ENCODE results near the gene ARMC9. TPM values are rescaled to one million over a fixed set of nuclear protein-coding genes. Genes with fewer than 3 reads are reported as not detected.

Gene ARMC9
- total RNA-seq, 3 donors from 2014 or later: 10.9 to 32.2 (median 11.9) TPM

- no peak for ATAC-seq
Measured at GRCh38 chr2:231418820-231419640, 220.6 kb downstream of the ARMC9 start.

DNA sequence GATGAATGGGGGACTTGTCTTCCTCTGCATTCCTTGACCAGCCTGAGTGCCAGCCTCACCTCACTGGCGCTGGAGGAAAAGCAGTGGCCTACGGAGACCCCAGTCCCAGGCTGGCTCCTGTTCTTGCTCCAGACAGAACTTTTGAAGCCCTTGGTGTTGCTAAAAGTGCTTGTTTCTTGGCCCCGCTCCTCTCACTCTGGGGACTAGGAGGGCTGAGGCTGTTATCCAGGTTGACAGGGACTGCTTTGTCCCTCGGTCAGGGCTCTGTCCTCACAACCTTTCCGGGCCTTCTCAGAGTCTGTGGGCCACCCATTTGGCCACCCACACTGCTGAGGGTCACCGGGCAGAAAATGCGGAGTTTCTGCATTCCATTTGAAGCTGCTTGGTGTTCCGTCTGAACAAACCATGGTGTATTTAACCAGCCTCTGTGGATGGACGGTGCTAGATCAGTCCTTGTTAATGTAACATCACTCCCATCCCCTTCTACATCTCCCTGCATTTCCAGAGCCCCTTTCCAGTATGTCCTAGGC lies 222.7 kb downstream of the ARMC9 start:
- no peak for DNase-seq
- intact Hi-C loops (cut with DNase I, micrococcal nuclease): no loop called here
- no peaks in the 10 kb centered on the region for H3K4me1 ChIP-seq (ENCODE audit: low read depth)
- no peaks in the 10 kb centered on the region for H3K36me3 ChIP-seq (ENCODE audit: low read depth)
- no peak for ATAC-seq
- no peaks in the 10 kb centered on the region for H3K9me3 ChIP-seq
- no peak overlapping the region for H3K4me3 ChIP-seq
- no peak for TF ChIP-seq CTCF (IDR thresholded peaks at IDR 0.05)

More at GRCh38 chr2:231418820-231419640, 220.6 kb downstream of the ARMC9 start:
- Histone ChIP-seq H3K4me1 (ENCODE audit: low read depth) (peaks cover 5% of the 10 kb centered on the region), H3K4me3 (no peak overlapping the region), H3K36me3 (ENCODE audit: low read depth) (no peaks in the 10 kb centered on the region), H3K9me3 (no peaks in the 10 kb centered on the region)
- intact Hi-C loops (cut with DNase I, micrococcal nuclease): loop anchor here (10.0 kb wide), 3 partner anchors 124 to 314 kb away; no protein-coding TSS in a partner anchor
- DNase-seq: no peak
- TF ChIP-seq CTCF (IDR thresholded peaks at IDR 0.05): no peak

DNA sequence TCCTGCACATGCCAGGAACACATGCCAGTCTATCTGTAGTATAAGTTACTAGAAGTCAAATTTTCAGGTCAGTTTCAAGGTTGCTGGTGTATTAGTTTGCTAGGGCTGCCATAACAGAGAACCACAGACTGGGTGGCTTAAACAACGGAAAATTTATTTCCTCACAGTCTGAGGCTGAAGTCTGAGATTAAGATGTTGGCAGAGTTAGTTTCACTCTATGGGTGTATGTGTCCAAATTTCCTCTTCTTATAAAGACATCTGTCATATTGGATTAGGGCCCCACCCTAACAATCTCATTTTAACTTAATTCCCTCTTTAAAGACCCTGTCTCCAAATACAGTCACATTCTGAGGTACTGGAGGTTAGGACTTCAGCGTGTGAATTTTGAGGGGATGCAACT lies 223.6 kb downstream of the ARMC9 start:
- DNase-seq (no peak), ATAC-seq (no peak)
- Histone ChIP-seq H3K4me1 (ENCODE audit: low read depth) (no peaks in the 10 kb centered on the region), H3K36me3 (ENCODE audit: low read depth) (no peaks in the 10 kb centered on the region), H3K9me3 (no peaks in the 10 kb centered on the region), H3K4me3 (no peak overlapping the region)
- no peak for TF ChIP-seq CTCF (IDR thresholded peaks at IDR 0.05)
- intact Hi-C loops (cut with DNase I, micrococcal nuclease): no loop called here

DNA sequence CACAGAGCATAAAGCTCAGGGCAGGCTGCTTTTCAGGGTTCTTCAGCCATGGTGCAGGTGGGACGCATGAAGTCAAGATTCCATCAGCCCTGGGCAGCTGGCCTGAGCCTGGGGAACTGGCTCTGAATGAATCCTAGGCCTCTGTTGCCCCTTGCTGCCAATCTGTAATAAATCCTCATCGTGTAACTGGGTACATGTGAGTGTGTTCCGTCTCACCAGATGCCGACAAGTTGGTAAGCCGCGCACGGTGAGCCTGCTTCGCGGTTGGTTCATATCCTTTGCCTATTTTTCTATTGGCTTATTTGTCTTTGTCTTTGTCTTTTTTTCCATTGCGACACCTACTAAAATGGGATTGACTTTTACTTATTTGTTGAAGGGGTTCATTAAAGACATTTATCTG lies 224.7 kb downstream of the ARMC9 start:
- no peak overlapping the region for H3K4me3 ChIP-seq
- no peak for TF ChIP-seq CTCF (IDR thresholded peaks at IDR 0.05)
- intact Hi-C loops (cut with DNase I, micrococcal nuclease): no loop called here
- ATAC-seq (no peak), DNase-seq (no peak)
- H3K36me3 ChIP-seq (ENCODE audit: low read depth): no peaks in the 10 kb centered on the region
- H3K9me3 ChIP-seq: no peaks in the 10 kb centered on the region
- H3K4me1 ChIP-seq (ENCODE audit: low read depth): no peaks in the 10 kb centered on the region

Small RNA genes lying within 50 kb of the gene (microRNA-seq; reads per million reads assigned to microRNA genes)
- not detected for gene MIR4777

Other genes with a start within 250 kb of the ARMC9 start
- gene SPATA3, start 202.5 kb upstream of the ARMC9 start, total RNA-seq: not detected
- 10 to 100 TPM; 13.7 to 67.6 (median 32.6) TPM for gene C2orf72, start 161.1 kb upstream of the ARMC9 start, total RNA-seq
- 10 to 100 TPM; 68.1 to 90.4 (median 76.6) TPM for gene PSMD1, start 141.8 kb upstream of the ARMC9 start, total RNA-seq
- 1 to 10 TPM in 1 of 3 donors, under 1 TPM in 2; 0.17 to 4.1 (median 0.22) TPM for gene HTR2B, start 73.6 kb upstream of the ARMC9 start, total RNA-seq
- 100 to 1,000 TPM in 2 of 3 donors, 10 to 100 TPM in 1; 77.7 to 330 (median 149) TPM for gene B3GNT7, start 197.1 kb downstream of the ARMC9 start, total RNA-seq